NCI-H748 treated with DMSO at 0.1 percent for 48 hours (cell line): ENCODE data around the gene SHQ1.
"Not testable (repeated sequence)": the region's sequence is repeated elsewhere in the genome, so short reads cannot be mapped to it uniquely, and the experiment has no call there.

Experiments used
- DNase-seq: peaks from one replicate; lab custom pipeline; 2025; lab: John Stamatoyannopoulos, UW

SHQ1 gene

DNA sequence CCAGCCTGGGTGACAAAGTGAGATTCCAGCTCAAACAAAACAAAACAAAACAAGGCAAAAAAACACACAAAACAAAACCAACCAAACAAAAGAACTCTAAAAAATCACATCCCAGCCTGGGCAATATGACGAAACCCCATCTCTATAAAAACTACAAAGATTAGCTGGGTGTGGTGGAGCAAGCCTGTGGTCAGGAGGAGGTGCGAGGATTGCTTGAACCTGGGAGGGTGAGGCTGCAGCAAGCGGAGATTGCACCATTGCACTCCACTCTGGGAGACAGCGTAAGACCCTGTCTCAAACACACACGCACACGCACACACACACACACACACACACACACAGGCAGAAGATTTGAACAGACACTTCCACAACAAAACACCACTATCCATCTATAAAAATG is 99.6 kb downstream of the SHQ1 start:
- no peak for DNase-seq

- no peak for DNase-seq
These were observed 101.5 kb downstream of the SHQ1 start for GRCh38 chr3:72746430-72747411.

GRCh38 chr3:72745146-72745999 is 102.9 kb downstream of the SHQ1 start:
- no peak for DNase-seq

DNA sequence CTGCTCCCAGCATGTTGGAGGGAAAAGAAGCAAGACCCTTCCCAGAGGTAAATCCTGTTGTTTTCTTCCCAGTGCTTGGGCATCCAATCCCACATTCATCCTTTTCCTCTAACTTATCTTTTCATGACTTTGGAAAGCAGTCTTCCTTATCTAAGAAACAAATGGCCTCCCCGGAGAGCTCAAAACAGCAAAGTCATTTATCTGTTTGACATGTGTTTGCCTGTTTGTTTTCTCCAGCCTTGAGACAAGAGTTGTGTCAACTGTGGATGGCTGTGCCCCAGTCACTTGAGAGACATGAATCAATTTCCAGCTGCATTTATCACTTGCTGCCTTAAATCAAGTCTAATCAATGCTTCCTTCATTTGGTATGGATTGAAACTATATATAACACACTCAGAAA is 103.9 kb downstream of the SHQ1 start:
- no peak for DNase-seq

- DNase-seq: no peak
These were observed 108.4 kb downstream of the SHQ1 start for GRCh38 chr3:72739531-72740466.

- peak; percentile 72 for DNase-seq
These were observed 109.3 kb downstream of the SHQ1 start for GRCh38 chr3:72738752-72739530.

DNA sequence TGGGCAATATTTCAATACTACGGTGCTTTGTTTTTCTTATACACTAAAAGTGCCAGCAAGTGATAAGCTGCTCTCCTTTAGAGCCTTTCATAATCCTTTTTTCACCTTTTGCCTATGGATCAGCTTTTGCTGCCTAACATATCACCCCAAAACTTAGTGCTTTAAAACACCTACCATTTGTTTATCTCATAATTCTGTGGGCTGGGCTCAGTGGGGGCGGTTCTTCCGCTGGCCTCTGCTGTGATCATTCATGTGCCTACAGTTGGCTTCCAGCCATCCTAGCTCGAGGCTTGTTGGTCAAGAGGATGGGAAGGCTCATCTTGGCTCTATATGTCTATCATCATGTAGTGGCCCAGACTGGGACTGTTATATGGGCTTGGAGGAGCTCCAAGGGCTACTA is 113.2 kb downstream of the SHQ1 start:
- DNase-seq: not testable (repeated sequence)

- DNase-seq: no peak
These were observed 114.6 kb downstream of the SHQ1 start for GRCh38 chr3:72733676-72734075.

DNA sequence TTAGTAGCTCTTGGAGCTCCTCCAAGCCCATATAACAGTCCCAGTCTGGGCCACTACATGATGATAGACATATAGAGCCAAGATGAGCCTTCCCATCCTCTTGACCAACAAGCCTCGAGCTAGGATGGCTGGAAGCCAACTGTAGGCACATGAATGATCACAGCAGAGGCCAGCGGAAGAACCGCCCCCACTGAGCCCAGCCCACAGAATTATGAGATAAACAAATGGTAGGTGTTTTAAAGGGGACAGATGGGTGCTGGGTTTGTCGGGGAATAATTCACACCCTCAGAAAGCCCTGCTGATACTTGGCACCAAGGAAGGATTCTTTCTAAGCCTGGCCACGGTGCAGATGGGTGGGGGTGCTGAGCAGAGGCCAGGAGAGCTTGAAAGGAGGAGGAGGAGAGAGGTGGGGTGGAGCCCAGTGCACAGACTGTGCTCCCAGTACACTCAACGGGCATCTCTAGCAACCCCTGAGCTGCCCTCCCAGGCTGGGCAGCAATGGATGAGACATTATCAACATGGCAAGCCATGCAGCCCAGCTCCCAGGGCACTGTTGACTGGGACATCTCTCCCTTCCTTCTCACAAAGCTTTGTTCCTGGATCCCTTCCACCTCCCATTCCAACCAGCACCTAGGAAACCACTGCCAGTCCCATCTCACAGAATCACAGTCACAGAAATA is 115.4 kb downstream of the SHQ1 start:
- DNase-seq: not testable (repeated sequence)

DNA sequence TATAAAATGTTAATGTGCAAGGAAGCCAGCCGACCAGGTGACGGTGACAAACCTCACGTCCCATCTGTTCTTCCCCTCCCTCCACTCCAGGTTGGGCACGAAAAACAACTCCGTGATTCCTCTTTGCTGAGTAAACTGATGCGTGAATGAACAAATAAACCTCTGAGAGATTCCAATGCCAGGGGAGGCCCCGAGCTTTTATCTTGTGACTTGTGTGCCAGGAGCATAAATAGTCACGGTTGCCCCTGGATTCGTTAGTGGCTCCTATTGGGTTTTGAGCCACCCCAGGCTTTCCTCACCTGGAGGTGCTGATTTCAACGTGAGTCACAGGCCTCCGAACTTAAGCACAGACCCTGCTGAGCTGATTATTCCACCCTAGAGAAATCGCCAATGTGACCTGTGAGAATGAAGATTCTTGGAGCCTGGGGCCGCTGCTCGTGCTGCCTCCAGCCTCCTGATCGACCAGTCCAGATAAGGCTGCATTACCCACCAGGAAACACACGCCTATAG is 119.2 kb downstream of the SHQ1 start:
- DNase-seq: no peak

DNA sequence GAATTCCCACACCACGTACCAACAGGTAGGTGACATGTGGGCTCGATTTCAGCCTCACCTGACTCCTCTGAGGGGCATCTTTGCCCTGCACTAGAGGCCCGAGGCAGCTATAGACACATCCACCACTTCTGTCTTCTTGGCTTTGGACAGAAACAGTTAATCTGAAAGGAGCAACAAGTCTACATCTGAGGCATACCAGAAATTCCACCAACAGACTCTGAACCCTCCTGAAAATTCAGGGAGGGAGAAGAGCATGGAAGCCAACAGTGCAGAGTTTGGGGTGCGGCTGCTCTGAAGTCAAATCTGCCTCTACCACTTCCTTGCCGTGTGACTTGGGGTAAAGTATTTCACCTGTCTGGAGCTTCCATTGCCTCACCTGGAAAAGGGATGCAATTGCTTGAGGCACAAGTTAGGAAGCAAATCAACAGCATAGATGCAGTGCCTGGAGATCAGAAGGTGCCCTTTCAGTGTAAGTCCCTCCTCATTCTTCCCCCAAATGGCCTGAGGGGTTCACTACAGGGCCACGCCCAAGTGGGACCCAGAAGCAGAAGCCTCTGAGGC is 119.8 kb downstream of the SHQ1 start:
- no peak for DNase-seq

DNA sequence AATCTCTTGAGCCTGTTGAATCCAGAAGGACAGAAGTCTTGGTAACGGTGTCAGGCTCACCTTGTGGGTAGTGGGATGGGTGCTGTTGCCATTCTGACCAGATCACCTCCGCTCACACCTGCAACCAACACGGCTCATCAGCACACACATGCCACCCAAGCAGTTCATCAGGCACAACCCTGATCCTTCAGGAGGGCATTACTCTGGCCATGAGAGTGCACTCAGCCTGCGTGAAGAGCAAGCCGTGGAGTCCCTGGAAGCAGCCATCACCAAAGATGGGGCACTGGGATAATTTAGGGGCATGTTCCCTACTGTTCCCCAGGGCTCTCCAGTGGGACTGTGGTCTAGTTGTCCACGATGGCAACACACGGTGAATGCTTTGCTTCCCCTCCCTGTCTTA is 120.5 kb downstream of the SHQ1 start:
- DNase-seq: no peak

DNA sequence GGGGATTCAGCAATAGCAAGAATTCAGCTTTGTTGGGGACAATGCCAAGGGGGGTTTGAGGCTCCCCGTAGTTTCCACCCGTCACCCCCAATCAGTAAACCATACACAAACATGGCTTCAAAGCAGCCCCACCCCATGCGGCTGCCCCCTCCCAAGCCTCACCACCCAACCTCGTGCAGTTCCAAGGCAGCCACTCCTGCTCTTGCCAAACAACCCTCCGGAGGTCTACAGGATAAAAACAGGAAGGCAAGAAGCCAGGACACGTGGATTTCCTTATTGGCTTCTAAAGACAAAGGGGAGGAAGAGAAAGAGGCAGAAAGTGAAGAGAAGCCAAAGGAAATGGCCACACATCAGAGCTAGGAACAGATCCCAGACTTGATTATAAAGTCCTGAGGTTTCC is 121.1 kb downstream of the SHQ1 start:
- no peak for DNase-seq

DNA sequence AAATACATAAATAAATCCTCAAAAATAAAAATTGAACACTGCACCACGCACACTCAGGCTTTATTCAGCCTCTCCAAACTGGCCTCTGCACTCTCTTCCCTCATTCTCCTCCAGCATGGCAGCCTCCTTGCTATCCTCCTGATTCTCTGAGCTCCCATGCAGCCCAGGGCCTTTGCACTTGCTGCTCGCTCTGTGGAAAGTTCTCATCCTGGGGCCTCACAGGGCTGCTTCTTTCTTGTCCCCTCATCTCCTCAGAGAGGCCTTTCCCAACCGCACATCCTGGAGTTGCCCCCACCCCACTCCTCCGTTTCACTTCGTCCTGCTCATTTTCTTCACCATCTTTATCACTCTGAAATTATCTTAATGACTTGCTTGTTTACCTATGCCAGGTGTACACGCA is 123.0 kb downstream of the SHQ1 start:
- DNase-seq: no peak

DNA sequence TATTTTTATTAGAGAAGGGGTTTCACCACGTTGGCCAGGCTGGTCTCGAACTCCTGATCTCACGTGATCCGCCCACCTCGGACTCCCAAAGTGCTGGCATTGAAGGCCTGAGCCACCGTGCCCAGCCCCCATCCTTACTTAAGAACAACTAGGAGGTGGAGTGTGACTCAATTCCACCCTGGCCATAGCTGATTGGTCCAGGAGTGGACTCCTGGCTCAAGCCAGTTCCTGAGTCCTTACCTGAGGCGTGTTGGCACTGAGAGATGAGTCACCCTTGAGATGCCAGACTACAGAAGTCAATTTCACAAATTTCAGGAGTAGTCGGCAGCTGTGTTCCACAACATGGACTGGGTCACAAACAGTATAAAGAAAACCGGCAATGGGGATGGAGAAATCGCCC is 124.2 kb downstream of the SHQ1 start:
- no peak for DNase-seq

DNA sequence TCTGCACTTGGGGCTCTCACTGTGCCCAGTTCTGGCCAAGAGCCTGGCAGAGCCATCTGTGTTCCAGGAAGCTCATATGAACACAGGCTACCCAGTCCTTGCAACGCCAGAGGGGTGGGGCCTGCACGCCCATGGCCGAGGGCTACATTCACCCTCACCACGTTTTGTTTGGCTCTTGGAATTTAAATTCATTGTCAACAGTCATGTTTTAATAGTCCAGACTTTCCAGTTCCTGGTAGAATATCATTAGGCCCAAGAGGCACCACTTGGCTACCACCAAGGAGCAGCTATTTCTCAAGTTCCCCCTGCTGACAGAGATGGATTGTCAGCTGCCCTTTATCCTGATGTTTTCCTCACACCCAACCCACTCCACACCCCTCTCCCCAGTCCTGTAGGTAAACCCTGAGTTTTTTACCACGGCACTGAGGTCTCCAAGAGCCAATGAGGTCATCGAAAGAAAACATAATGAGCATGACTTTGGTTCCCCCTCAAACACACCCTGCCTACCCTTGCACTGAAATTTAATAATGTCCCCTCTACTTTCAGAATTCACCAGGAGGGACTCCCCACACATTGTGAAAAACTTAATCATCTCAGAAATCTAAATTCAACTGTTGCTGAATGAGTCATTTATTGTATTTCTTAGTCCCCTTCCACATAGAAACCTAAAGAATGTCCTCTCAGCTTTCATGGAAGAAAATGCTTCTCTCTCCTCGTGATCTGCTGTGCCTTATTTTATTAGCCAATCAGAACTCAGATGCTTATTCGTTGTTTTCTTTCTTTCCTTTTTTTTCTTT is 125.1 kb downstream of the SHQ1 start:
- no peak for DNase-seq

DNA sequence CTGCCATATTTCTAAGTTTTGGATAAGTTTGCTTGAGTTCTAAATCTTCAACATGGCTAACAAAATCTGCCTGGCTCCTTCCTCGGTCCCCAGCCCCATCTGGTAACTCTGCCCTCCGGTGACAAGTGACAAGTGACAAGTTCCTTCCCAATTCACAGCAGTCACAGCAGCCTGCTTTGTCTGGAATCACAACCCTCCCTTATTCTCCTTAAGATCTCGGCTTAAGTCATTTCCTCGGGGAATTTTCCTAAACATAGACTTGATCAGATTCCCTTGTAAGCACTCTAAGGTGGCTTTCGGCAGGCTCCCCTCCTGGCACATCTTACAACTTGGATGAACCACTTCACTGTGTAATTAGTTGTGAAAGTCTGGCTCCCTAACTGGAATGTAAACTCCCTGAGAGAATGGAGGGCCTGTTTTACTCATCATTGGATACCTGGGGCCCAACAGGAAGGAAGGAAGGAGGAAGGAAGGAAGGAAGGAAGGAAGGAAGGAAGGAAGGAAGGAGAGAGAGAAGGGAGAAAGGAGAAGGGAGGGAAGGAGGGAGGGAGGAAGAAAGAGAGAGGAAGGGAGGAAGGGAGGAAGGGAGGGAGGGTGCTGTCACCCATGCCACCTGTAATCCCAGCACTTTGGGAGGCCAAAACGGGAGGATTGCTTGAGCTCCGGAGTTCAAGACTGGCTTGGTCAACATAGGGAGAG is 126.4 kb downstream of the SHQ1 start:
- DNase-seq: no peak

DNA sequence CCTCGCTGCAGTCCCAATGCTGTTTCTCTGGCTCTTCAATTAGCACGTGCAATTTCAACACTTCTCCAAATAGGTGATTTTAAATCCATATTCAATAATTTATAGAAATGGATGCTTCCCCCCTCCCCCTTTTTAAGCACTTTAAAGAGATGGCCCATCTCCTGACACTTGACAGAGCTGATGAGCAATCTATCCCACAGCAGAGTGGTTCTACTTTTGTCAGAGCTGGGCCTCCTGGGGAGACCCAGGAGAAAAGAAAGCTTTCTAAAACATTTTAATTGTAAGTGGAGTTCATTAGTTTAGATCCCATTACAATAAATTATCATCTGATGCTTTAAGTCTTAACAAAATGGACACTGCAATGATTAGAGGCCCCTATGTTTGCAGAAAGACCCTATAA is 127.7 kb downstream of the SHQ1 start:
- no peak for DNase-seq
